ELF-1 (cell line): ENCODE data around the gene ZNF574.
"Not testable (repeated sequence)": the region's sequence is repeated elsewhere in the genome, so short reads cannot be mapped to it uniquely, and the experiment has no call there.

Experiments used
- DNase-seq: peaks from one replicate; pipeline ENCODE4 v3.0.0-alpha.2; 2016; ENCODE audit warnings: low read depth, low spot score

The ZNF574 gene

DNA sequence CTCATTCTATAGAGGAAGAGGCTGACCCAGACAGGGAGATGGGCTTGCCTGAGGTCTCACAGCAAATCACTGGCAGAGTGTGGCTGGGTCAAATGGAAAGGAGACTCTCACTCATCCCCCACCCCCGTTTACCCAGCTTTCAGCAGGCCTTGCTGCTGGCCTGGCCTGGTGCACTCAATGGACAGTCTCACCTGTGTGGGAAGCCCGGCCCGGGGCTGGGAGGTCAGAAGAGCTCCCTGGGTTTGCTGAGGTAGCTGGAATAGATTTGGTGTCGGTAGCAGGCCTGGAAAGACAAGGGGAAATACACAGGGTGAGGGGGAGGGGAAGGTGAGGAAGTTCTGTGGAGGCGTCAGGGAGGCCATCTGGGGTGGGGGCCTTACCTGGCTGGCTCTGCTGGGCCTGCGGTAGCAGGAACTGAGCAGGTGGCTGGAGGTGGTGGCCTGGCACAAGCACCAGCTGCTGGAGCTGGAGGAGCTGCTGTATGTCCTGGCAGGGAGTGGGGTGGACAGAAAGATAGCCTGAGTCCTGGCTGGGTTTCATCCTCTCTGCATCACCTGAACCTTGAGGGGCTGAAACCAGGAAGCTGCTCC is 23.5 kb downstream of the ZNF574 start:
- DNase-seq = peak; percentile 40

DNA sequence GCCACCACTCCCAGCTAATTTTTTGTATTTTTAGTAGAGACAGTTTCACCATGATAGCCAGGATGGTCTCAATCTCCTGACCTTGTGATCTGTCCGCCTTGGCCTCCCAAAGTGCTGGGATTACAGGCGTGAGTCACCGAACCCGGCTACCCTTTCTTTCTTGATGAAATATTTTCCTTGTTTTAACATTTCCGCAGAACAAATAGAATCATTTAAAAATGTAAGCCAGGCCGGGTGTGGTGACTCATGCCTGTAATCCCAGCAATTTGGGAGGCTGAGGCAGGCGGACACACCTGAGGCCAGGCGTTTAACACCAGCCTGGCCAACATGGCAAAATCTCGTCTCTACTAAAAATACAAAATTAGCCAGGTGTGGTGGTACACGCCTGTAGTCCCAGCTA is 24.3 kb downstream of the ZNF574 start:
- DNase-seq = not testable (repeated sequence)

DNA sequence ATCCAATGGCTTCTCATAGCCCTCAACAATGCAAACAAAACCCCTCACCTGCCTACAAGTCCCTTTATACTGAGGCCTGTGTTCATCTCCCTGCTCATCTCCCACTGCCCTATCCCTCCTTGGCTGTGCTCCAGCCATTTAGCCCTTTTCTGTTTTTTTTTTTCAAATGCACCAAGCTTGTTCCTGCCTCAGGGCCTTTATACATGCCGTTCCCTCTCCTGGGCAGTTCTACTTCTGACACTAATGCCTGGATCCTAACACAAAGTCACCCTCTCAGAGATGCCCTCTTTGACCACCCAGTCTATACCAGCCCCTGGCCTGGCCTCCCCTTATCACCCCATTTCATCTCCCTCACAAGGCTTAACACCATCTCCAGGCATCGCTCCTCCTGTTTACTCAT is 26.9 kb downstream of the ZNF574 start:
- no peak for DNase-seq

DNA sequence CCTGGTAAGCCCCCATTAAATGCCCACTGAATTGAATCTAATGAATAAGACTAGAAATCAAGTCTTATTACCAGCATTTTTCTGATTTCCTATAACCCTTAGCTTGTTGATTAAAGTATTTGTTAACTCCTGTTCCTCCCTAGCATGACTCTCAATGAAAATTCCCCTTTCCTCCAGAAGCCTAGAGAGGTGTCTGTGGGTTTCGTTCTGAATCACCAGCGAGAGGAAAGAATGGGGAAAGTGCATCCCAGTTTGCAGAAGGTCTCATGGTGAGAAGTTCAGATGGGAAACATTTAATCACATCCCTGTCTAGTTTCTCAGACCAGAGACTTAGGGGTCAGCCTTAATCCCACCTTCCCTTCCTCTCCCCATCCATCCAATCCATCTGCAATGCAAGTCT is 29.4 kb downstream of the ZNF574 start:
- no peak for DNase-seq

DNA sequence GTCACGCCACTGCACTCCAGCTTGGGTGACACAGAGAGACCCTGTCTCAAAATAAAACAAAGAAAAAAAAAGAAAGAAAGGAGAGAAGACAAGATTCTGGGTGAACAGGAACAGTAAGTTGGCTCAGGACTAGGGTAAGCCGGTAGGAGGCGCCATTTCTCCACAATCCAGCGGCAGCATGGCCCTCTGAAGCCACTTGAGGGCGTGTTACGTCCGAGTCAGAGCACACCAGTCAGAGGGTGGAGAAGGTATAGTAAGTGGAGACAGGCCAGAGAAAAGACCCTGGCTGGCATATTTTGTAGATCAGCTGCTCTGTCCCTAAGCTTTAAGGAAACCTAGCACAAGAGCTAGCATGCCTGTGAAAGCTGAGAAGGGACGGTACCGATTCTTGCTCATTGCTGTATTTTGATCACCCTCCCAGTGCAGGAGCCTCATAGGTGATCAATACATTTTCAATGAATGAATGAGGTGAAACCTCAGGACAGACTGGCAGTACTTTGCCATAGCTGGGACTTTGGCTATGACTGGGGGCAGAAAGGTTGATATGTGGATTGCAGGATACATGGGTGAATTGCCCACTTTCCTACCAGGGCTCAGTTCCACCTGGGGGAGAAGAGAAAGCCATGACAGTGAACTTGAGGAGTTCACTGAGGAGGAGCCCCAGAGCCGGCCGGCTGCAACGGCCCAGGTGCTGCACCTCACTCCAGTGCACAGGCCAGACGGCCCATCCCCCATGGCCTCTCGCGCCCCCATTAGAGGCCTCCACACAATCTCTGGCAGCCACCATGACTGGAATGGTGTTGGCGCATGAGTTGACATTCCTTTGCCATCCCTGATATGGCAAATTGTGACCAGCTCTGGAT is 32.8 kb downstream of the ZNF574 start:
- DNase-seq = peak; percentile 91

DNA sequence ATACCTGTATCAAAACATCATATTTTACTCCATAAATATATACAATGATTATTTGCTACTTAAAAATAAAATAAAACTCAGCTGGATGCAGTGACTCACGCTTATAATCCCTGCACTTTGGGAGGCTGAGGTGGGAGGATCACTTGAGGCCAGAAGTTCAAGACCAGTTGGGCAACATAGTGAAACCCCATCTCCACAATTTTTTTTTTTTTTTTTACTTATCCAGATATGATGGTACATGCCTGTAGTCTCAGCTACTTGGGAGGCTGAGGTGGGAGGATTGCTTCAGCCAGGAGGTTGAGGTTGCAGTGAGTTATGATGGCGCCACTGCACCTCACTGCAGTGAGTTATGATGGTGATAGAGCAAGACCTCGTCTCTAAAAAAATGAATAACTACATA is 33.9 kb downstream of the ZNF574 start:
- DNase-seq = no peak

DNA sequence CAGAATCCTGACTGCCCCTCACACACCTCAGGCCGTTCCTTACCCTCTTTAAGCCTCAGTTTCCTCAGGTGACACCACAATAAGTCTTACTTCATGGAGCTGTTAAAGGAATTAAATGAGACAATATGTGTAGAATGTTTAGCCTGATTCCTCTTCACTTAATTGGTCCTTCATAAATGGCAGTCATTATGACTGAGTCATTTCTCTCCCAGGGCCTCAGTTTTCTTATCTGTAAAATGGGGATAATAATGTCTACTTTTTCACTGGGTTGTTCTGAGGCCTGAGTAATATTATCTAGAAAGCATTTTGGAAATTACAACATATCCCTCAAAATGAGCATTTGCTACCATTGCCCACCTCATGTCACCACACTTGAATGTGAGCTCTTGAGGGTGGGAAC is 34.7 kb downstream of the ZNF574 start:
- DNase-seq = no peak

DNA sequence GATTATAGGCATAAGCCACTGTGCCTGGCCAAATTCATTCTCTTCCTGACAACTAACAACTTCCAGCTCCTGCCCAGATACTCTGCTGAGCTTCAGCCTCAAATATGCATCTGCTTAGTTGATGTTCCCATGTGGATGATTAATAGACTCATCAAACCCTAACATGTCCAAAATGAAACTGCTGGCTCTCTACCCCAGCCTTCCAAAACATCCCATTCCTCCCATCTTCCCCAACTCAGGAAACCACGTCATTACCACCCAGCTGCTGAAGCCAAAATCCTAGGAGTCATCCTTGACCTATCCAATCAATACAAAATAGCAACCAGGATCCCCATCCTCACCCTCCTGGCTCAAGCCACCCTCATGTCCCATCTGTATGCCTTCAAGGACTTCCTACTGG is 35.4 kb downstream of the ZNF574 start:
- DNase-seq = no peak

DNA sequence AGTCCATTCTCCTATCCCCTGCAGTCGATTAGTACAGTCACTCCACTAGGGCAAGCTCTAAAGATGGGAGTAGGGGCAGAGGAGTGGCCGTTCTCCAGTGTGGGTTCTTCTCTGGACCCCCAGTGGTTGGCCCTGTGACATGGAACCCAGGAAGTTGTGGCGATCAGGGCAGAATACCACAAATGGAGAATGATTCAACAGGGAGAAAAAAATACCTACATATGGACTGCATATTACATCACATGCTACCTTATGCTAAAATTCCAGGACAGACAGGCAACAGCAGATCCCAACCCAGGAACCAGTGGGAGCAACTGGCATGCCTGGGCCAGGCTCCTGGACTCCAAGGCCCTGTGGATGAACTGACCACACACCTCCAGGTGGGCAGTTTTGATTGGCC is 35.8 kb downstream of the ZNF574 start:
- no peak for DNase-seq

DNA sequence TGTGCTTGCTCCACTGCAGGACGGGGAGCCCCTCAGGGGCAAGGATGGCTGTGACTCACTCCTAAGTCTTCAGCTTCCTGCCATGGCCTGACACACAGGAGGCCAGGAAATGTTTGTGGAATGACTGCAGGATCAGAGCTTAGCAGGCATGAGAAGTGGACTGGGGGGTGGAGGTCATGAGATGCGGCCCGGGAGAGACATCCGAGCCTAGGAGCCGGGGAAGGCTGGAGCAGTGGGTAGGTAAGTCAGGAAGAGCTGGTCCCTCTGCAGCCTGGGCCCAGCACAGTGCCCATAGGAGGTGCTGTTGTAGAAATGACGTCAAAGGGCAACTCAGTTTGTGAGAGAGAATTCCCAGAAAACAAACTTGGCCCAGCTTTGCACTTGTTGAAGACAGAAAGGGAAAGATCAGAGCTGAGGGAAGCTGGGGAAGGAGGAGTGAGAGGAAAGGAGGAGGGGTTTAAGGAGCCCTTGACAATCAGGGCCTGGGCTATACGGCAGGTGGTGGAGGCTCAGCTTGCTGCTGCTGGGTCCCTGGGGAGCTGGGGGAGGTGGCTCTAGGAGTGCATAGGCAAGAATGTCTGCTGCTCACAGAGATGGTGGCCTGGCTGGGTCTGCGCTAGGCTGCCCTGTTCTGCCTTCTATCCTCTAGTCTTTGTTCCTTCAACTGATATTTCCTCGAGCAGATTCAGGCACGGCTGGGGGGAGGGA is 37.8 kb downstream of the ZNF574 start:
- DNase-seq = peak; percentile 65

DNA sequence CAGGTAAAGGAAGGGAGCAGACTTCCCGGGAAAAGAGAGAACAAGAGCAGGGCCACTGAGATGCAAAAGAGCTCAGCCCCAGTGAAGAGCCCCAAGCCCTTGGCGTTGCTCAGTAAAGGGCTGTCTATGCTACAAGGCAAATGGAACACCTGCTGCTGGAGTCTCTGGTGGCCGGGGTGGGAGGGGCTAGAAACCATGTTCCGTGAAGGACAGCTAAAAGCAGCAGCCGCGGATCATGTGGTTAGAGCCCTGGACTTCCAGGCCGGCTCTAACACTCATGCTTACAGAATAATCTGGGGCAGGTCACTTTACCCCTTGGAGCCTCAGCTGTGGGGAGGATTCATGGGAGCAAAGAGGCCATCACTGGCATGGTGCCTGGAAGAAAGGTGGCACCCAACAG is 38.4 kb downstream of the ZNF574 start:
- DNase-seq = peak; percentile 18

DNA sequence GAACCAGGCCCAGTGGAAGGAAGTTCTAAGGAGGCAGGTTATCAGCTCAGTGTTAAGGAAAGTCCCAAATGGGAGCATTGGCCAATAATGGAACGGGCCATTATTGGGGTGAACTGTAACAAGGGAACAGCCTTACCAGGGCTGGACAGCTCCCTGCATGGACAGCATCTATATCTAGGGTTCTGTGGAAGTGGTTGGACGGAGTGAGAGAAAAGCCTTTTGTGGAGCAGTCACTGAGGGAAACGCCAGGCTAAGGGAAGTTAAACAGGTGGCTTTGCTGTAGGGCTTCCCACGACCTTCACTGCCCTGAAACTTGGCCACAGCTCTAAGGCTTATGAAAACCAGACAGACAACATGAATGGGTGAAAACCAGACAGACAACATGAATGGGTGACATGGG is 39.3 kb downstream of the ZNF574 start:
- DNase-seq = no peak

DNA sequence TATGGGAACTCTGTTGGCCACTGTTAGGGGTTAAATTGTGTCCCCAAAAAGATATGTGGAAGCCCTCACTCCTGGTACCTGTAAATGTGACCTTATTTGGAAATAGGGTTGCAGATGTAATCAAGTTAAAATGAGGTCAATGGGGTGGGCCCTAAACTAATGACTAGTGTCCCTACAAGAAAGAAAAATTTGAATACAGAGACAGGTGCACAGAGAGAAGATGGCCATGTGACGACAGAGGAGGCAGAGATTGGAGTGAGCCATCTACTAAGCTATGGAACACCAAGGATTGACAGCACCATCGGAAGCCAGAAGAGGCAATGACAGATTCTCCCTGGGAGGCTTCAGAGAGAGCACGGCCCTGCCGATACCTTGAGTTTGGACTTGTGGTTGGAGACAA is 39.7 kb downstream of the ZNF574 start:
- DNase-seq = no peak

DNA sequence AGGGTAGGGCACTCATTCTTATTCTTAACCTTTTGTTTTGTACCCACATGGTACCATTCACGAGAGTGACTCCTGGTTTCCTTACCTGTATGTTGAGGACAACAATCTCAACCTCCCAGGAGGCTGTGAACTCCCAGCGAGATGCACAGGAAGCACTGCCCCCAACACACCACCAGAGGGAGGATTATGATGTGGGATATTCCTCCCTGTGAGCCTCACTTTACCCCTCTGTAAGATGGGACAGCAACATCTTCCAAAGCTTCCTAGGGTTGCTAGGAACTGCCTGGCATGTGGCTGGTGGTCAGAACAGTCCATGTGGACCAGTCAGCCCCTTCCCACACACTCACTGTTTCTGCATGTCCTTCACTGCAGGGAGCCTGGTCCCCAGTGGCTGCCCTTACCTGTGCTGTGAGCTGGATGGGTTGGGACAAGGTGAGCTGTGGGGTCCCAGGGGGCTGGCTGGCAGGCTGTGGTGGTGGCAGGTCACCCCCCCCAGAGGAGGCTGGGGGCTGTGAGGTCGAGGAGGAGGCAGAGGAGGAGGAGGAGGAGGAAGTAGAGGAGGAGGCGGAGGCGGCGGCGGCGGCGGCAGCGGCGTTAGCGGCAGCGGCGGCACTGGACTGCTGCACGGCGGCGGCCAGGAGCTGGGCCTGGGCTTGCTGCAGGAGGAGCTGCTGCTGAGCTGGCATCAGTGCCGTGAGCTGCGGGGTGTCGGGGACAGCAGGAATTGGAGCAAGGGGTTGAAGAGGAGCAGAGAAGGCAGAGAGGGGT is 40.5 kb downstream of the ZNF574 start:
- DNase-seq = no peak

DNA sequence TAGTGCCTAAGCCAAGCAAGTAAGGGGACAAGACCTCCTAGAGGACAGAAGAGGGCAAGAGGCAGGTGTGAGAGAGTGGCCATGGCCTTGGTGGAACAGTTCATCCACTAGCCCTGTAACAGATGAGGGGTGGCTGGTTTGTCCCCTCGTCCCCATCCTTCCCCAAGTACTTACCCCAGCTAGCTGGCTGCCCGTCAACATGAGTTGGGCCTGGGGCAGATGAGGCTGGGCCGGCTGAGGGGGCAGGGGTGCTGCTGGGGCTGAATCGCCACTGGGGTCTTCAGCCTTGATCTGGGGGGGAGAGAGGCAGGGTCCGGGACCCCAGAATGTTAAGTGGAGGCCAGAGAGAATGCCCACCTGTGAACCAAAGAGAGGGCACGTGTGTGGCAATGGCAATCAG is 41.1 kb downstream of the ZNF574 start:
- no peak for DNase-seq

DNA sequence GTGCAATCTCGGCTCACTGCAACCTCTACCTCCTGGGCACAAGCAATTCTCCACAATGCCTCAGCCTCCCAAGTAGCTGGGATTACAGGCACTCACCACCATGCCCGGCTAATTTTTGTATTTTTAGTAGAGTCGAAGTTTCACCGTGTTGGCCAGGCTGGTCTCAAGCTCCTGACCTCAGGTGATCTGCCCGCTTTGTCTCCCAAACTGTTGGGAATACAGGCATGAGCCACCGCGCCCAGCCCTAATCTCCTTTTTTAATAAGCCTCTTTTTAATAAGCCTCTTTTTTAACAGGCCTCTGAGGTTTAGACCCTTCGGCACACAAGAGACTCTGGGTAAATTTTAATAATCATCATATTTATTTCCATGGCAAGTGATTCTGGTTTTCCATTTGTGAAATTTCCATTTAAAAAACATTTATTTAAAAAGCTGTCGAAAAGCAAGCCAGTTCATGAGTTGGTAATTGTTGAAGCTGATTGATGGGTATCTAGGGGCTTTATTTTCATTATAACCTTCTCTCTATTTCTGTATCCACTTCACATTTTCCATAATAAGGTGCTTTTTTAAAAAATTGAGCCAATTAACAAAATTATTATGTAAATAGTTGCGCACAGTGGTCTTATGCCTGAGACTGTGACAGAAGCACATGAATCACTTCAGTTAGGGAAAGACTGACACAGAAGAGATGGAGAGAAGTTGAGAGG is 44.5 kb downstream of the ZNF574 start:
- no peak for DNase-seq

DNA sequence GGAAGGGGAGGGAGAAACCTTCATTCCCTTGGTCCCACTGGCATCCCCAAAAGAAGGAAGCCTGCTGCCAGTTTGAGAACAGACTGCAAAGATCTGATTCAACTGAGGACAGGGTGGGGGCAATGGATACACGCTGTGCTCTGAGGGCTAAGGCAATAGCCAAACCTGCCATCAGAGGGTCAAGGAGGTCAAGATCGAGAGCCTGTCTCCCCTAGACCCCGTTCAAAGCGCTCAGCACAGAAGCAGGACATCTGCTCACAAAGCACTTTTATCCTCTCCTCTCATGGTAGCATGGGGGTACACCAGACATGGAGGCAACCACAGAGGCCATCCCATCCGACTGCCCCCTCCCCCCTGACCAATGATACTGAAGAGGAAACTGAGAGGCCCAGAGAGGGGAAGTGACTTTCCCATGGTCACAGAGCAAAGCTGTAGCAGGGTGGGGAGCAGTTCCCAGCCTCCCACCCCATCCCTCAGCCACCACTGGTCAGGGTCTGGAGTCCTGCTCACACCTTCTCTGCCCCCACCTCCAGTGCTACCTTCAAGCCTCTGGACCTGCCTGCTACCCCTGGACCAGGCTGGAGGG is 45.2 kb downstream of the ZNF574 start:
- DNase-seq = no peak

DNA sequence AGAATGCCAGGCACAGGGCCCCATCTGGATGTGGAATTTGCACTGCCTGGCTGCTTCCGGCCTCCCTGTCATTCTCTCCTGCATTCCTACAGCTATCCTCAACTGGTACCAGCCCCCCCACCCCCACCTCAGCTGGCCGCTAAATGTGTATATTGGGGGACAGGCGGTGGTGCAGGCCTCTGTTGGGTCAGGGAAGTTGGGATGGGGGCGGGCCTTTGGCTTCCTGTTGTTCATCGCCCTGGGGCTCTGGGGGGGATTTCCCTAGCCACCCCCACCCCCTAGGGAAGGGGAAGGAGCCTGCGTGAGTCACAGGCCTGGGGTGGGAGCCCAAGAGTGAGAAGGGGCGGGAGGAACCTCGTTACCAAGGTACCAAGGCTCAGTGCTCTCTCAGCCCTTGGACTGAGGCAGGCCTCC is 45.7 kb downstream of the ZNF574 start:
- DNase-seq = no peak

DNA sequence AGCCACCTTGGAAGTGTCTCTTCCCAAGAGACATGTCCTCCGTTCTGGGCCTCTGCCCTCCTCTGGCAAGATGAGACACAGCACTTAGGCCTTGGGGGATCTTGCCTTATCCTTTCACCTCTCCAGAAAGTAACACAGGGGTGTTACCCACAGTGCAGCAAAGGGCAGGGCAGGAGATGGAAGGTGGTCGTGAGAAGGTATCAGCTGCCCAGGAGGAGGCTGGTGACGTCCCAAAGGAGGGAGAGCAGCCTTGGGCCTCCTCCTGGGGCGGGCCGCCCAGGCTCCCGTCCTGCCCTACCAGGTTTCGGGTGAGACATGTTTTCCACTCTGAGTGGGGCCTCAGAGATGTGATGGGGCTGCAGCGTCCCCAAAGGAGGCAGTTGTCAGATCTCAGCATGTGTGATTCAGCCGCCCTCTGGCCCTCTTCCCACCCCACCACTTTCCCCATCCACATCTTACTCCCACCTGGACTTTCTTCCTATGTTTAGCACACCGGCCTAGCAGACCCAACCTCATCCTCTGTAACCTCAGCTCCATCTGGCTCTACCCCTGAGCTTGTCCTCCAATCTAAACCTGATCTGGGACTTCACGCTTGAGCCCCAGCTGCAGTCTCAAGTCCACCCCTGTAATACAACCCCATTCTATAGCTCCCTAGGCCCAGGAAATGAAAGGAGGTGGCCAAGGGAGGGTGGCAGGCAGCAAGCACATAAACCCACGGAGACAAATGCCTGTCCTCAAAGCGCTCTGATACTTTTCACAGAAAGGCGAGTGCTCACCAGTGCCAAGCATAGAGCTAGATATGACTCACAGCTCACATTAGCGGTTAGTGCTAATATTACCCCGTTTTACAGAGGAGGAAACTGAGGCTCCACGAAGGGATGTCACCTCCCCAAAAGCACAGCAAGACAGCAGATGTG is 47.0 kb downstream of the ZNF574 start:
- DNase-seq = no peak

DNA sequence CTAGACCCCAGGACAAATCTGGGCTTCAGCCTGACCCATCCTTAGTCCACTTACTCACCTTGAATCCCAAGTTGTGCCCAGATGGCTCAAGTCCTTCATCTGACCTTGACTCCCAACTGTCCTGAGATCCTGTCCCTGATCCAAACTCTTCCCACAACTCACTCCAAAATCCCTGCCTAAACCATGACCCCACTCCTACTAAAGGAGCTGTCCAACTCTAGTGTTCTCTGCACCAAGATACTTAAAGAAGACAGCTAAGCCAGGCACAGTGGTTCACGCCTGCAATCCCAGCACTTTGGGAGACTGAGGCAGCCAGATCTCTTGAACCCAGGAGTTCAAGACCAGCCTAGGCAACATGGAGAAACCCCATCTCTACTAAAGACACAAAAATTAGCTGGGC is 47.8 kb downstream of the ZNF574 start:
- DNase-seq = no peak
